Putamen (tissue), 1 donor: Measurements from ENCODE around the gene LGI2.

Source experiments
- DNase-seq: peaks from one replicate; pipeline ENCODE4 v3.0.0-alpha.2; 2016; ENCODE audit warnings: low spot score

The LGI2 gene

GRCh38 chr4:24965627-24966026 lies 65.1 kb downstream of the LGI2 start:
- no peak for DNase-seq

DNA sequence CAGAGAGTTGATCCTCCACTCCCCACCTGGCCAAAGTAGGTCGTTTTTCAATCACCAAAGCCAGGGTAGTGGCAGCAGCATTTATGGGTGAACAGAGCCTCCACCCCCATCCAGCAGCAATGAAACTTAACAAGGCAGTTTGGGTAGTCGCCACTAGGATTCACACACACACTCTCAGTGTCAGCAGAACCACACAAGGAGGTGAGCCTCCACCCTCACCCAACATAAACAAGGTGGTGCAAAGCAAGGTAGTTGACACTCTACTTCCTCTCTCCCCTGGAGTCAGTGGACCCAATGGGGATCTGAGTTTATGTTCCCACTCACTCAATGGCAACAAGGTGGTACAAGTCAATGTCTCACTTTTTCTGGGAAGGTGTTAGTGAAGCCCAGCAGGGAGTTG lies 67.5 kb downstream of the LGI2 start:
- no peak for DNase-seq

GRCh38 chr4:24957886-24958285 lies 72.9 kb downstream of the LGI2 start:
- no peak for DNase-seq

DNA sequence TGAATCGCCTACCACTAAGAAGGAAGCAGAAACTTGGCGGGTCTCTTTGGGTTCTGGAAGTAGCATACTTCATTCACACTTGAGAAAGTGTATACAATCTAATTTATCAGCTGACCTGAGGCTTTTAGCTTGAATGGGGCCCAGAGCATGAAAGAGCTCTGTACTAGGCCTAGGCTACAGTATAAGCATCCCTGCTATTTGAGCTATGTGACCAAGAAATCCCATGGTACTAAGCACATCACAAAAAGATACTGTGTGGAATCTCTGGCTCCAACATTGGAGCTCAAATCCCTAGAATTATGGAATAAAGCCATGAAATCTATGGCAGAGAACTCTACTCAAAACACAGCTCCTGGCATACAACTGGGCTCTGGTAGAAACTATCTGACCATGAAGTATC lies 74.0 kb downstream of the LGI2 start:
- DNase-seq, result no peak

GRCh38 chr4:24956091-24956490 lies 74.7 kb downstream of the LGI2 start:
- DNase-seq, result no peak

GRCh38 chr4:24952667-24953066 lies 78.1 kb downstream of the LGI2 start:
- no peak for DNase-seq

- DNase-seq, result no peak
Observed at GRCh38 chr4:24949970-24950369, 80.8 kb downstream of the LGI2 start.
